ENCODE results near the gene MCM3AP.

MCM3AP gene

GRCh38 chr21:46285206-46285661, at the start of gene MCM3AP:
MCM3AP (minus strand) TSS chr21:46285611; CDS start chr21:46285286, 325 bp downstream.
- no peak for DNase-seq

- DNase-seq: no peak
Measured at GRCh38 chr21:46334351-46335140, 49.1 kb upstream of the MCM3AP start.

GRCh38 chr21:46329796-46330195, 44.4 kb upstream of the MCM3AP start:
- no peak for DNase-seq

GRCh38 chr21:46328151-46328550, 42.7 kb upstream of the MCM3AP start:
- no peak for DNase-seq

- DNase-seq: no peak
Measured at GRCh38 chr21:46327711-46328110, 42.3 kb upstream of the MCM3AP start.

- DNase-seq: no peak
Measured at GRCh38 chr21:46326110-46326703, 40.8 kb upstream of the MCM3AP start.

GRCh38 chr21:46325073-46325912, 39.9 kb upstream of the MCM3AP start:
- DNase-seq: peak; percentile 16 to 26

- peak; percentile 85 to 86 for DNase-seq
Measured at GRCh38 chr21:46324390-46325072, 39.1 kb upstream of the MCM3AP start.

- peak; percentile 98 for DNase-seq
Measured at GRCh38 chr21:46323710-46324389, 38.4 kb upstream of the MCM3AP start, which contains the start of the genes C21orf58 and PCNT. C21orf58 (minus strand) TSS chr21:46323870; CDS start chr21:46322738, 1,132 bp downstream. PCNT (plus strand) TSS chr21:46324156; CDS start chr21:46324229, 73 bp downstream.

- DNase-seq: no peak
Measured at GRCh38 chr21:46323227-46323709, 37.9 kb upstream of the MCM3AP start.

- DNase-seq: no peak
Measured at GRCh38 chr21:46322351-46323226, 37.2 kb upstream of the MCM3AP start.

GRCh38 chr21:46320331-46320801, 35.0 kb upstream of the MCM3AP start:
- DNase-seq: no peak

- DNase-seq: no peak
Measured at GRCh38 chr21:46319186-46319585, 33.8 kb upstream of the MCM3AP start.

GRCh38 chr21:46318464-46318845, 33.0 kb upstream of the MCM3AP start:
- DNase-seq: no peak

- DNase-seq: no peak
Measured at GRCh38 chr21:46317710-46318463, 32.5 kb upstream of the MCM3AP start.

GRCh38 chr21:46316708-46317324, 31.4 kb upstream of the MCM3AP start:
- DNase-seq: no peak

- DNase-seq: no peak
Measured at GRCh38 chr21:46314441-46315020, 29.1 kb upstream of the MCM3AP start.

- no peak for DNase-seq
Measured at GRCh38 chr21:46312949-46313348, 27.5 kb upstream of the MCM3AP start.

- no peak for DNase-seq
Measured at GRCh38 chr21:46311568-46311967, 26.2 kb upstream of the MCM3AP start.

Data from CD4-positive, alpha-beta T cell treated with Interleukin-4 for 1 hour (primary cell).